ENCODE data around the gene SREBF2. TPM values are rescaled to one million over a fixed set of nuclear protein-coding genes. Genes with fewer than 3 reads are reported as not detected.

SREBF2 gene
- total and polyA plus RNA-seq, 2 of the 8 experiments (the other 6 are each of a cell fraction or from before 2014, with no cell fraction given): 125 to 144 TPM

GRCh38 chr22:41932353-41932752, 99.4 kb downstream of the SREBF2 start:
- CTCF ChIA-PET (ENCODE audit: partially characterized antibody): interaction anchor here (0.9 to 1.4 kb wide), 2 partner anchors 9 to 12 kb away, joined by 3 to 4 read pairs; no protein-coding TSS in a partner anchor
- H3K79me1 ChIP-seq (ENCODE audit: low read depth, low read length): no peaks in the 10 kb centered on the region
- no peak overlapping the region for H3K27ac ChIP-seq (ENCODE audit: low read depth, low read length)

More at GRCh38 chr22:41932353-41932752, 99.4 kb downstream of the SREBF2 start:
- no peak overlapping the region for H4K8ac ChIP-seq (ENCODE audit: extremely low read depth, insufficient read depth, low read length)
- H2AK5ac ChIP-seq (ENCODE audit: low read depth, low read length): no peak overlapping the region
- no peak for DNase-seq (ENCODE audit: low read depth in 1 of 2, low spot score in 2 of 2)
- H3K4me1 ChIP-seq (replicated peaks in 1 of 4; ENCODE audit: control insufficient read depth in 3 of 4, insufficient read depth in 4 of 4, low read length in 3 of 4): peaks cover 0 to 16% (median 7%) of the 10 kb centered on the region in 4 experiments; a peak in 6 of 7 replicates
- no peak overlapping the region for H2BK120ac ChIP-seq (replicated peaks; ENCODE audit: low read depth, low read length)
- no peak overlapping the region for H3K23ac ChIP-seq (ENCODE audit: insufficient read length)
- no peak overlapping the region for H3K14ac ChIP-seq (ENCODE audit: insufficient read length)
- H3K79me2 ChIP-seq (ENCODE audit: control insufficient read depth in 1 of 2, insufficient read depth in 2 of 2, low read length in 2 of 2): no peaks in the 10 kb centered on the region
- H2AFZ ChIP-seq (ENCODE audit: low read length): no peak overlapping the region
- H3K23me2 ChIP-seq (ENCODE audit: low read depth, low read length): no peaks in the 10 kb centered on the region
- no peak overlapping the region for H4K91ac ChIP-seq (replicated peaks; ENCODE audit: insufficient read length, low read length)
- no peak overlapping the region for H3K18ac ChIP-seq (ENCODE audit: extremely low read depth, low read length)
- H4K5ac ChIP-seq (ENCODE audit: insufficient read length, low read depth, low read length): no peak overlapping the region
- H3K9me3 ChIP-seq (ENCODE audit: insufficient read depth in 2 of 2, low read depth in 1 of 2, low read length in 1 of 2): no peaks in the 10 kb centered on the region
- no peak overlapping the region for H2BK20ac ChIP-seq (ENCODE audit: low read length)
- H2BK12ac ChIP-seq (ENCODE audit: low read depth, low read length): no peak overlapping the region
- H3K9ac ChIP-seq (replicated peaks in 1 of 4; ENCODE audit: extremely low read depth in 1 of 4, low read depth in 3 of 4, low read length in 3 of 4): no peak overlapping the region; a peak in 2 of 7 replicates
- FAIRE-seq: no peak
- POLR2A ChIA-PET (ENCODE audit: partially characterized antibody): interaction anchor here (0.6 to 3.6 kb wide), 4 partner anchors 12 to 195 kb away, joined by 3 to 15 read pairs (median 8); partner anchors contain the start of gene CENPM
- H3K36me3 ChIP-seq (ENCODE audit: control insufficient read depth in 2 of 4, insufficient read depth in 4 of 4, low read length in 3 of 4): peaks cover 0 to 2% (median 0%) of the 10 kb centered on the region in 4 experiments; a peak in 3 of 8 replicates
- H3K4me3 ChIP-seq (ENCODE audit: extremely low read depth in 1 of 4, insufficient read depth in 2 of 4, low read depth in 3 of 4, low read length in 4 of 4): no peak overlapping the region
- no peak overlapping the region for H3K56ac ChIP-seq (replicated peaks; ENCODE audit: insufficient read length, low read depth, low read length)
- H2BK15ac ChIP-seq (ENCODE audit: low read length): no peak overlapping the region
- H3K4me2 ChIP-seq (ENCODE audit: insufficient read depth in 1 of 2, low read depth in 2 of 2, low read length in 2 of 2): no peak overlapping the region
- TF ChIP-seq ATF3 (IDR thresholded peaks at IDR 0.05; ENCODE audit: insufficient read depth, low read depth, low read length): no peak
- no peak for TF ChIP-seq RAD21 (IDR thresholded peaks at IDR 0.05 in 1 of 2, conservative IDR thresholded peaks at IDR 0.05 in 1 of 2; ENCODE audit: low read depth in 2 of 2, low read length in 2 of 2)
- no peak for TF ChIP-seq SP1 (IDR thresholded peaks at IDR 0.05; ENCODE audit: low read depth, low read length)
- no peak for TF ChIP-seq NANOG (IDR thresholded peaks at IDR 0.05; ENCODE audit: insufficient read depth, low read depth, low read length, poor library complexity, severe bottlenecking)
- TF ChIP-seq CTCF (IDR thresholded peaks at IDR 0.05; ENCODE audit: control extremely low read depth in 1 of 3, insufficient read depth in 1 of 3, low read depth in 1 of 3, low read length in 3 of 3): no peak
- TF ChIP-seq CBX5 (IDR thresholded peaks at IDR 0.05; ENCODE audit: low read depth, low read length): no peak
- TF ChIP-seq TAF7 (optimal IDR thresholded peaks at IDR 0.05; ENCODE audit: borderline replicate concordance, low read depth, low read length): no peak
- no peak for TF ChIP-seq KDM4A (IDR thresholded peaks at IDR 0.05; ENCODE audit: low read depth, low read length, severe bottlenecking)
- no peak for TF ChIP-seq MAFK (IDR thresholded peaks at IDR 0.05; ENCODE audit: low read depth, low read length)
- no peak for TF ChIP-seq EGR1 (IDR thresholded peaks at IDR 0.05; ENCODE audit: borderline replicate concordance, low read depth, low read length)
- H2BK5ac ChIP-seq (ENCODE audit: low read depth, low read length): no peak overlapping the region
- no peak overlapping the region for H3K4ac ChIP-seq (replicated peaks; ENCODE audit: insufficient read length, low read depth, low read length)
- WGBS, 2 experiments (ENCODE audit: extremely low coverage in 1 of 2, insufficient coverage in 1 of 2, insufficient read length in 1 of 2, insufficient replicate concordance in 2 of 2, low coverage in 1 of 2, low lambda C conversion rate in 2 of 2, missing lambda C conversion rate in 1 of 2): 94% methylated on average over 11 of the region's 12 CpGs; no CpG with 5 or more reads in 1 of the 2 experiments
- peaks cover 0 to 15% (median 8%) of the 10 kb centered on the region in 4 experiments; a peak in 4 of 7 replicates for H3K27me3 ChIP-seq (replicated peaks in 1 of 4; ENCODE audit: control insufficient read depth in 3 of 4, extremely low read depth in 1 of 4, insufficient read depth in 3 of 4, low read length in 3 of 4)
- H4K20me1 ChIP-seq (replicated peaks in 1 of 2; ENCODE audit: control insufficient read depth in 1 of 2, insufficient read depth in 2 of 2, low read length in 2 of 2): peaks cover 11 to 13% of the 10 kb centered on the region in 2 experiments

All from H1 (cell line).